ENCODE results near the gene CXorf51A.
"Not testable (repeated sequence)": the region's sequence is repeated elsewhere in the genome, so short reads cannot be mapped to it uniquely, and the experiment has no call there.

CXorf51A gene

DNA sequence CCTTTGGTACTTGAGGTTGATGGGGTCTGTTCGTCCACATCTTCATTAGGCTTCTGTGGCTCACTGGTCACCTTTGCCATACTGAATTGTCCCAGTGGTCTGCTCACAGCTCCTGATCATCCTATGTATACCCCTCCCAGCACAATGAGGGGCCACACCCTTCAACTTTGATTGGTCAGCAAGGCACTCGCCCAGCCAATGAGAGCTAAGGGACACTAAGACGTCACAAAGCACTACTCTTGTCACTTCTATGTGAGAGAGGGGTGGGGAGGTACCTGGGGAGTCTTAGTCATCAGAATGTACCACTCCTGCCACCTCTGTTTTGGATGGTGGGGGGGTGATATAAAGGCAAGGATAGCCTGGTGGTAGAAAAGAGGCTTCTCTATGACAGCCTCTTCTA, at the start of gene CXorf51A:
CXorf51A (minus strand) TSS at position 101 of the 400 bp plus-strand sequence; CDS start at position 80, 21 bp downstream.
- DNase-seq: not testable (repeated sequence)

DNA sequence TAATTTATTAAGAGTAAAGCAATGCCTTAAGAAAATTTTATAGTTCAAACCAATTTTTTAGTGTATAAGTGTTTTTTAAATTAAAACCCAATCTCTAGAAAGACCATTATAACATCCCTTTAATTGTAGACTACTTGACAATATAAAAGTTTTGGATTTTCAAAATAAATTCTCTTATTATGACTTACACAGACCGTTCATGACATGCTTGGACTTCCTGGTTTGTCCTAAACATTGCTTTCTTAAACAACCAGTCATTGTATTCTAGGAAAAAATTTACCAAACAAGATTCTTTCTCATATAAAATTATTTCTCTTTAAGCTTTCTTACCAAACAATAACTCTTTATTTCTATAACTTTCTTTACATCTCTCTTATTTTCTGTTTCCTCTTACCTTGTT, 49.0 kb upstream of the CXorf51A start:
- no peak for DNase-seq

DNA sequence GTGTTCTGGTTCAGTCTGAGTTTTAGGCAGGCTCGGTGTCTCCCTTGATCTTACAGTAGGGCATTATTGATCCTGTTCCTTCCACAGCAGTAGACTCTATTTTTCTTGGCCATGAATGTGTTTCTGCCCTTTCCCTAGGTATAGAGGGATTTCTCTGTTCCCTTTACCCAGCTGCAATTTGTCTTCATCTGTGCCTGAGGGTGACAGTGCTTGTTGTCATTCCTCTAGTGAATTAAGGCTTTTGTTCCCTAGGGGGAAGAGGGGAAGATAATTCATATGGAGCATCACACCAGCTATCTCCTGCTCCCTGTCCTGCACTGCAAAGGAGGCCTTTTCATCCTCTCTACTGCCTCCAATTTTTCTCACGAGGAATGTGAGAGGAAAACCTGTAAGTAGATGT, 39.7 kb upstream of the CXorf51A start:
- DNase-seq: no peak

DNA sequence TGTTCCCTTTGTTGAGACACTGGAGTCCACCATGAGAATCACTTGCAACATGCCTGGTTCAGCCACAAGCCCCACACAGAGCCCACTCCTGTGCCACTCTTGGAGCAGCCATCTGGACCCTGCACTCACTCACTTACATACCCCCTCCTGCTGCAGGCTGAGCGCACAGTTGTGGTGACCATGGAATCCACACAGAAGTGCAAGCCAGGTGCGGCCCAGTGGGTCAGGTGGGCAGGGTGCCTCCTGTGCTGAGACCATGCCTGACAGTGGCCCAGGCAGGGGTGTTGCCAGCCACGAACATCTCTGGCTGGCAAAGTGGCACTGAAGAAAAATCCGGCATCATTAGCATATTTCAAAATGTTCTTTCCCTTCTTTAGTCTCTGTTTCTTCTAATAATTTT, 17.4 kb upstream of the CXorf51A start:
- no peak for DNase-seq

DNA sequence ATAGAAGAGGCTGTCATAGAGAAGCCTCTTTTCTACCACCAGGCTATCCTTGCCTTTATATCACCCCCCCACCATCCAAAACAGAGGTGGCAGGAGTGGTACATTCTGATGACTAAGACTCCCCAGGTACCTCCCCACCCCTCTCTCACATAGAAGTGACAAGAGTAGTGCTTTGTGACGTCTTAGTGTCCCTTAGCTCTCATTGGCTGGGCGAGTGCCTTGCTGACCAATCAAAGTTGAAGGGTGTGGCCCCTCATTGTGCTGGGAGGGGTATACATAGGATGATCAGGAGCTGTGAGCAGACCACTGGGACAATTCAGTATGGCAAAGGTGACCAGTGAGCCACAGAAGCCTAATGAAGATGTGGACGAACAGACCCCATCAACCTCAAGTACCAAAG, 5.1 kb downstream of the CXorf51A start, which contains the start of gene CXorf51B:
CXorf51B (plus strand) TSS at position 301 of the 400 bp plus-strand sequence; CDS start at position 322, 21 bp downstream.
- DNase-seq: not testable (repeated sequence)
